Prostate gland (tissue), 2 donors: ENCODE data around the gene ZSWIM6.

Experiments
- CTCF ChIP-seq, 4 experiments: fragments of 200-600 bp in 2 of 4; fragments of 450-650 bp in 2 of 4; sonication (generic) in 2 of 4; IDR thresholded peaks; 1 replicate in 3 of 4; 2 replicates in 1 of 4; pipeline ENCODE4 v1.5.1; 2016 to 2019; ENCODE audit warnings: antibody characterized with exemption in 4 of 4, mild to moderate bottlenecking in 2 of 4, moderate library complexity in 2 of 4
- POLR2A ChIP-seq: fragments of 450-650 bp; IDR thresholded peaks from one replicate; pipeline ENCODE4 v1.6.1; 2016; ENCODE audit warnings: antibody characterized with exemption, mild to moderate bottlenecking
- POLR2AphosphoS5 ChIP-seq: sonication (generic); formaldehyde crosslinking; IDR thresholded peaks from one replicate; pipeline ENCODE4 v1.6.1; 2017; ENCODE audit warnings: antibody characterized with exemption

GRCh38 chr5:61450493-61451279, 118.6 kb downstream of the ZSWIM6 start:
- TF ChIP-seq POLR2A (no peak), CTCF (IDR thresholded peaks at IDR 0.05) (no peak), POLR2AphosphoS5 (no peak)
